ENCODE measurements around the gene C13orf46.
"Not testable (repeated sequence)": the region's sequence is repeated elsewhere in the genome, so short reads cannot be mapped to it uniquely, and the experiment has no call there.

C13orf46 gene

GRCh38 chr13:113914333-113915011 lies 59.4 kb downstream of the C13orf46 start:
- Histone ChIP-seq H3K9me3 (ENCODE audit: control insufficient read depth, insufficient read depth, low read length) (no peaks in the 10 kb centered on the region), H3K36me3 (ENCODE audit: control insufficient read depth, insufficient read depth, low read length) (no peaks in the 10 kb centered on the region), H3K27ac (ENCODE audit: low read length) (no peak overlapping the region), H3K4me1 (ENCODE audit: control insufficient read depth, insufficient read depth, low read length) (no peaks in the 10 kb centered on the region), H3K4me3 (ENCODE audit: low read length) (no peak overlapping the region), H3K27me3 (ENCODE audit: control insufficient read depth, insufficient read depth, low read length) (no peaks in the 10 kb centered on the region)
- DNase-seq (ENCODE audit: low read depth, low spot score): no peak
- WGBS (ENCODE audit: insufficient coverage, insufficient read length): no CpG with 5 or more reads among the region's 24 CpGs

- H3K27ac ChIP-seq (ENCODE audit: low read length); H3K36me3 ChIP-seq (ENCODE audit: control insufficient read depth, insufficient read depth, low read length); DNase-seq (ENCODE audit: low read depth, low spot score); H3K4me3 ChIP-seq (ENCODE audit: low read length); H3K27me3 ChIP-seq (ENCODE audit: control insufficient read depth, insufficient read depth, low read length); H3K9me3 ChIP-seq (ENCODE audit: control insufficient read depth, insufficient read depth, low read length); H3K4me1 ChIP-seq (ENCODE audit: control insufficient read depth, insufficient read depth, low read length): not testable (repeated sequence)
- WGBS (ENCODE audit: insufficient coverage, insufficient read length): no CpG with 5 or more reads among the region's 22 CpGs
Observed at GRCh38 chr13:113913838-113914237, 60.0 kb downstream of the C13orf46 start.

GRCh38 chr13:113913408-113913807 lies 60.5 kb downstream of the C13orf46 start:
- not testable (repeated sequence) for H3K36me3 ChIP-seq (ENCODE audit: control insufficient read depth, insufficient read depth, low read length); H3K27ac ChIP-seq (ENCODE audit: low read length); H3K9me3 ChIP-seq (ENCODE audit: control insufficient read depth, insufficient read depth, low read length); H3K27me3 ChIP-seq (ENCODE audit: control insufficient read depth, insufficient read depth, low read length); H3K4me1 ChIP-seq (ENCODE audit: control insufficient read depth, insufficient read depth, low read length); H3K4me3 ChIP-seq (ENCODE audit: low read length); DNase-seq (ENCODE audit: low read depth, low spot score)
- WGBS (ENCODE audit: insufficient coverage, insufficient read length): no CpG with 5 or more reads among the region's 8 CpGs

- Histone ChIP-seq H3K27me3 (ENCODE audit: control insufficient read depth, insufficient read depth, low read length) (no peaks in the 10 kb centered on the region), H3K4me3 (ENCODE audit: low read length) (no peak overlapping the region), H3K4me1 (ENCODE audit: control insufficient read depth, insufficient read depth, low read length) (no peaks in the 10 kb centered on the region), H3K36me3 (ENCODE audit: control insufficient read depth, insufficient read depth, low read length) (no peaks in the 10 kb centered on the region), H3K9me3 (ENCODE audit: control insufficient read depth, insufficient read depth, low read length) (no peaks in the 10 kb centered on the region), H3K27ac (ENCODE audit: low read length) (no peak overlapping the region)
- no CpG with 5 or more reads among the region's 3 CpGs for WGBS (ENCODE audit: insufficient coverage, insufficient read length)
- no peak for DNase-seq (ENCODE audit: low read depth, low spot score)
Observed at GRCh38 chr13:113912596-113912995, 61.3 kb downstream of the C13orf46 start.

- Histone ChIP-seq H3K36me3 (ENCODE audit: control insufficient read depth, insufficient read depth, low read length) (no peaks in the 10 kb centered on the region), H3K4me3 (ENCODE audit: low read length) (no peak overlapping the region), H3K27me3 (ENCODE audit: control insufficient read depth, insufficient read depth, low read length) (no peaks in the 10 kb centered on the region), H3K27ac (ENCODE audit: low read length) (no peak overlapping the region), H3K9me3 (ENCODE audit: control insufficient read depth, insufficient read depth, low read length) (no peaks in the 10 kb centered on the region), H3K4me1 (ENCODE audit: control insufficient read depth, insufficient read depth, low read length) (no peaks in the 10 kb centered on the region)
- no peak for DNase-seq (ENCODE audit: low read depth, low spot score)
- no CpG with 5 or more reads among the region's 17 CpGs for WGBS (ENCODE audit: insufficient coverage, insufficient read length)
Observed at GRCh38 chr13:113907635-113908617, 66.0 kb downstream of the C13orf46 start.

GRCh38 chr13:113906571-113906970 lies 67.3 kb downstream of the C13orf46 start:
- H3K27me3 ChIP-seq (ENCODE audit: control insufficient read depth, insufficient read depth, low read length): no peaks in the 10 kb centered on the region
- no peak for DNase-seq (ENCODE audit: low read depth, low spot score)
- no peaks in the 10 kb centered on the region for H3K4me1 ChIP-seq (ENCODE audit: control insufficient read depth, insufficient read depth, low read length)

GRCh38 chr13:113905942-113906341 lies 67.9 kb downstream of the C13orf46 start:
- no CpG with 5 or more reads among the region's 8 CpGs for WGBS (ENCODE audit: insufficient coverage, insufficient read length)
- no peaks in the 10 kb centered on the region for H3K36me3 ChIP-seq (ENCODE audit: control insufficient read depth, insufficient read depth, low read length)
- no peak for DNase-seq (ENCODE audit: low read depth, low spot score)
- no peak overlapping the region for H3K27ac ChIP-seq (ENCODE audit: low read length)
- no peak overlapping the region for H3K4me3 ChIP-seq (ENCODE audit: low read length)
- no peaks in the 10 kb centered on the region for H3K27me3 ChIP-seq (ENCODE audit: control insufficient read depth, insufficient read depth, low read length)
- H3K9me3 ChIP-seq (ENCODE audit: control insufficient read depth, insufficient read depth, low read length): no peaks in the 10 kb centered on the region
- H3K4me1 ChIP-seq (ENCODE audit: control insufficient read depth, insufficient read depth, low read length): no peaks in the 10 kb centered on the region

More at GRCh38 chr13:113906571-113906970, 67.3 kb downstream of the C13orf46 start:
- Histone ChIP-seq H3K4me3 (ENCODE audit: low read length) (no peak overlapping the region), H3K36me3 (ENCODE audit: control insufficient read depth, insufficient read depth, low read length) (no peaks in the 10 kb centered on the region), H3K27ac (ENCODE audit: low read length) (no peak overlapping the region), H3K9me3 (ENCODE audit: control insufficient read depth, insufficient read depth, low read length) (no peaks in the 10 kb centered on the region)
- no CpG with 5 or more reads among the region's 4 CpGs for WGBS (ENCODE audit: insufficient coverage, insufficient read length)

GRCh38 chr13:113905018-113905417 lies 68.9 kb downstream of the C13orf46 start:
- DNase-seq (ENCODE audit: low read depth, low spot score): no peak
- Histone ChIP-seq H3K4me1 (ENCODE audit: control insufficient read depth, insufficient read depth, low read length) (no peaks in the 10 kb centered on the region), H3K27ac (ENCODE audit: low read length) (no peak overlapping the region), H3K36me3 (ENCODE audit: control insufficient read depth, insufficient read depth, low read length) (no peaks in the 10 kb centered on the region), H3K27me3 (ENCODE audit: control insufficient read depth, insufficient read depth, low read length) (no peaks in the 10 kb centered on the region), H3K4me3 (ENCODE audit: low read length) (no peak overlapping the region), H3K9me3 (ENCODE audit: control insufficient read depth, insufficient read depth, low read length) (no peaks in the 10 kb centered on the region)
- WGBS (ENCODE audit: insufficient coverage, insufficient read length): no CpG with 5 or more reads among the region's 9 CpGs

GRCh38 chr13:113904411-113904810 lies 69.5 kb downstream of the C13orf46 start:
- peak; percentile 27 for DNase-seq (ENCODE audit: low read depth, low spot score)
- no CpG with 5 or more reads among the region's 8 CpGs for WGBS (ENCODE audit: insufficient coverage, insufficient read length)
- no peaks in the 10 kb centered on the region for H3K27me3 ChIP-seq (ENCODE audit: control insufficient read depth, insufficient read depth, low read length)
- no peak overlapping the region for H3K27ac ChIP-seq (ENCODE audit: low read length)
- H3K4me3 ChIP-seq (ENCODE audit: low read length): no peak overlapping the region
- no peaks in the 10 kb centered on the region for H3K9me3 ChIP-seq (ENCODE audit: control insufficient read depth, insufficient read depth, low read length)
- H3K36me3 ChIP-seq (ENCODE audit: control insufficient read depth, insufficient read depth, low read length): no peaks in the 10 kb centered on the region
- no peaks in the 10 kb centered on the region for H3K4me1 ChIP-seq (ENCODE audit: control insufficient read depth, insufficient read depth, low read length)

- H3K27me3 ChIP-seq (ENCODE audit: control insufficient read depth, insufficient read depth, low read length): no peaks in the 10 kb centered on the region
- H3K4me1 ChIP-seq (ENCODE audit: control insufficient read depth, insufficient read depth, low read length): no peaks in the 10 kb centered on the region
- H3K27ac ChIP-seq (ENCODE audit: low read length): no peak overlapping the region
- no CpG with 5 or more reads among the region's 9 CpGs for WGBS (ENCODE audit: insufficient coverage, insufficient read length)
- no peaks in the 10 kb centered on the region for H3K9me3 ChIP-seq (ENCODE audit: control insufficient read depth, insufficient read depth, low read length)
- no peaks in the 10 kb centered on the region for H3K36me3 ChIP-seq (ENCODE audit: control insufficient read depth, insufficient read depth, low read length)
- H3K4me3 ChIP-seq (ENCODE audit: low read length): no peak overlapping the region
- DNase-seq (ENCODE audit: low read depth, low spot score): no peak
Observed at GRCh38 chr13:113903912-113904311, 70.0 kb downstream of the C13orf46 start.

Measured in iPS DF 6.9 (cell line).